GM12864 (cell line): Measurements from ENCODE around the gene LBH.
A peak's percentile ranks its signal among the peaks of the same experiment; 100 is the strongest.

Experiments
- DNase-seq: peaks from one replicate; pipeline ENCODE4 v3.0.0-alpha.2; 2011; ENCODE audit warnings: low read depth
- H3K4me3 ChIP-seq: 2 replicates; pipeline ENCODE4 v1.5.1; 2011; ENCODE audit warnings: mild to moderate bottlenecking, low read depth, low read length, control low read depth
- CTCF ChIP-seq: IDR thresholded peaks from 2 replicates; pipeline ENCODE4 v1.5.1; 2011; ENCODE audit warnings: low read depth, mild to moderate bottlenecking, moderate library complexity, low read length, control low read depth, inconsistent platforms; ENCODE audit errors: missing control alignments

LBH gene

GRCh38 chr2:30204281-30204680 lies 27.1 kb upstream of the LBH start:
- TF ChIP-seq CTCF: no peak
- no peak for DNase-seq
- H3K4me3 ChIP-seq: no peak overlapping the region

DNA sequence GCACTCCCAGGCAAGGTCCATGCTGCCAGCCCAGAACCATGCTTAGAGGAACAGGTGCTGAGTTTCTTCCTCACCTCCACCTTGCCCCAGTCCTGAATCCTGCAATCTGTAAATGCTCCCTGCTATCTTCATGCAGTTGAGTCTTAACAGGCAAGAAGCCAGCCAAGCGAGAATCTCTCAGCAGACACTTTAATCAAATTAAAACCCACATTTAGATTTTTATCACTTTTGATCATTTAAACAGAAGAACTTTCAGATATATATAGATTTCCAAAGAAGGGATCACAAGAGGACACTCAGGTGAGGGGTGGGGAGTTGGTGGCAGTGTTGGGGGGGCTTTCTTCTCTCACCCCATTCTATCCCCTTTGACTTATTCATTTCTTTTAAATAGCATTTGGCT lies 25.9 kb upstream of the LBH start:
- no peak for TF ChIP-seq CTCF
- H3K4me3 ChIP-seq: no peak overlapping the region
- no peak for DNase-seq

DNA sequence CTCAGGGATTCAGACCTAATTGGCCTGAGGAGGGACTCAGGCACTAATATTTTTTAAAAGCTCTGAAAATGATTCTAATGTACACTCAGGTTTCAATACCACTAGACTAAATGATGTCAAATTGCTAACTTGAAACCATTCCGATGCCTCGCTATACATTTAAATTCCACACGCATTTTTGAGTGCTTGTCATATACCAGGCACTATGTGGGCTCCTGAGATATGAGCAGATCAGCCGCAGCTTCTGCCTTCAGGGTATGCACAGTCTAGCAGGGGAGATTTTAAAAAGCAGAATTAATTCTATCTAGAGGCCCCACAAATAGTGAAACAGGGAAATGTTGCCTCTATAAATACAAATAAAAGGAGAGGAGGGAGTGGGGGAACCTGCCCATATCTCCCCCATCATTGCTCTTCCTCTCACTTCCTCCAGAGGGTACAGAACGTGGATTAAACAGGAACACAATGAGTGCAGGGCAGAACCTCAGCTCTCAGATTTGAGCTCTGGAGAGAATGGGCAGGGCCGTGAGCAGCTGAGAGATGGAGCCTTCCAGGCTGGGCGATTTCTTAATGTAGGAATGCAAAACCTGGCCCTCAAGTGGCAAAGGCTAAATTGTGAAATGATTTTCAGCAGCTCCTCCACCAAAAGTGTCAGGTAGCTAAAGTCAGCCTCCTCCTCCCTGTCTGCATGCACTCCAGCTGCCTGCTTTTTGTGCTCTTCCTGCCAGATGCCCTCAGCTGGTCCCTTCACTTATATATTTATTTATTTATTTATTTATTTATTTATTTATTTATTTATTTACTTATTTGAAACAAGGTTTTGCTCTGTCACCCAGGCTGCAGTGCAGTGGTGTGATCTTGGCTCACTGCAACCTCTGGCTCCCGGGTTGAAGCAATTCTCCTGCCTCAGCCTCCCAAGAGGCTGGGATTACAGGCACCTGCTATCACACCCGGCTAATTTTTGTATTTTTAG lies 24.6 kb upstream of the LBH start:
- TF ChIP-seq CTCF: no peak
- no peak for DNase-seq
- no peak overlapping the region for H3K4me3 ChIP-seq

DNA sequence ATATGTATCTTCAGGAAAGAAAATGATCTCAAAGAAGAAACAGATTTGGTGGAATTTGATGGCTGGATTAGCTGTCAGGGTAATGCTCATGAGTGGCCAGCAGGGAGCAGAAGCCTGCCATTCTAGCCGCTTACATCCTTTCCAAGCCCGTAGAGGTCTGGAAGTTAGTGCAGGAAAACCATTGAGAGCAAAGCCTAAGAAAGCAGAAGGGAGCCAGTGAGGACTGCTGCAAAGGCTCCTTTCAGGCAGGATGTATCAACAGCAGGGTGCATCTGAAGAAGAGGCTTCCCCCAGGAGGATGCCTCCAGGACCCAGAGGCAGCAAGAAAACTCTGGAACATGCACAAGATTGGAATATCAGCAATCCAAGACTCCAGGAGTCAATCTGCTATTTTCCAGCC lies 22.9 kb upstream of the LBH start:
- no peak overlapping the region for H3K4me3 ChIP-seq
- no peak for DNase-seq
- TF ChIP-seq CTCF: peak; percentile 79

DNA sequence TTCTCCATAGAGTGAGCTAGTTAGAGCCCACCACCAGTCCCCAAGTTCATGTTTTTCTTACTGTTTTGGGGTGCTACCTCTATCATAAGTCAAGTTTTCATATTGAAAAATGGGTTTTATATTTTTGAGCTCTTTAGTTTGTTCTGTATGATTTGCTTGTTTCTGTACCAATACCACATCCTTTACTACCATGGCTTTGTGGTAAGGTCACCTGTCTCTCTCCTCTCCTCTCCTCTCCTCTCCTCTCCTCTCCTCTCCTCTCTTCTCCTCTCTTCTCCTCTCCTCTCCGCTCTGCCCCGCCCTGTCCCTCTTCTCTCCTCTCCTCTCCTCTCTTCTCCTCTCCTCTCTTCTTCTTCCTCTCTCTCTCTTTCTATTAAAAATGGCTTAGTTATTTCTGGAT lies 22.1 kb upstream of the LBH start:
- DNase-seq: no peak
- no peak overlapping the region for H3K4me3 ChIP-seq
- TF ChIP-seq CTCF: no peak

DNA sequence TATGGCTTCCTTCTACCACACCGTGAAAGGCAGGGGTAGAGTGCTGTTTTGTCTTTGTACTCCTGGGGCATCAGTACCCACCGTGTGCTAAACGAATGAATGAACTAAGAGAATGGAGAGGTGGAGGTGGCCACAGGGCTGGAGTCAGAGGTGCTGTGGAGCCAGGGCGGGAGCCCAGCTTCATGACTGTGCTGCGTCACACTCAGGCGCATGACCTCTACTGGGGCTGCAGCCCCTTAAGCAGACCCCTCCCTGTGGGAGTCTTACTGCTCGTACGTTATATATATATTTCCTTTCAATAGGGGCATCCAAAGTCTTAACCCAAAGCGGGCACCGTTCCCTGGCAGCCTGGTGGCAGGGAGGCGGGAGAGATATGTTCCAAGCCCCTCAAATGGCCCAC lies 18.0 kb upstream of the LBH start:
- no peak for TF ChIP-seq CTCF
- DNase-seq: no peak
- H3K4me3 ChIP-seq: no peak overlapping the region

- DNase-seq: no peak
- no peak for TF ChIP-seq CTCF
- H3K4me3 ChIP-seq: no peak overlapping the region
These were observed 17.3 kb upstream of the LBH start for GRCh38 chr2:30213907-30214463.
